ENCODE measurements around the gene ZNRF2.

DNA sequence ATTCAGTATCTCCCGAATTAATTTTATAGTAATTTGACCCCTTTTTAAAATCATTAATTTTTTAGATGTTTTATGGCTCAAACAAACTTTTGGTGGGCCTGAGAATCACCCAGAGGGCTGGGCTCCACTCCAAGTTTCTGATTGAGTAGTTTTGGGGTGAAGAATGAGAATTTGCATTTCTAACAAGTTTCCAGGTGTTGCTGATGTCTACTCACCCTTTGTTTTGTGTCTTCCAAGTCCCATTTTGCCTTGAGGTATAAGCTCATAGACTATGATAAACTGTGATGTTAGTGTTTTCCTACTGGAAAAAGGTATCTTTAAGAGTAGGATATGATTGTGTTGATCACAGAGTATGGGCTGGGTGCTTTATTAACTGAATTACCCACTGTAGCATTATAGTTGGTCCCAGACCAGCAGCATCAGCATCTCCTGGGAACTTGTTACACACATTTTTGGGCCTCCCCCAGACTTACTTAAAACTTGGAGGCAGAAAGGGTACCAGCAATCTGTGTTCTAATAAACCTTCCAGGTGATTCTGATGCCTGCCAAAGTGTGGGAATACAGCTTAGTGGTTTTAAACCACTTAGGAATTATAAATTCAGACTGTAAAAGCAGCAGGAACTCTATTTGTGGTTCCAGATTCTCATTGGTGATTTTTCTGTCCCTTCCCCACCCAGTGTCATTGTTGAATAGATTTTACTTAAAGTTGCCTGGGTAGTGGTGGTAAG lies 19.1 kb downstream of the ZNRF2 start:
- TF ChIP-seq POLR2A (IDR thresholded peaks at IDR 0.05): no peak
- TF ChIP-seq, protein P1, sequence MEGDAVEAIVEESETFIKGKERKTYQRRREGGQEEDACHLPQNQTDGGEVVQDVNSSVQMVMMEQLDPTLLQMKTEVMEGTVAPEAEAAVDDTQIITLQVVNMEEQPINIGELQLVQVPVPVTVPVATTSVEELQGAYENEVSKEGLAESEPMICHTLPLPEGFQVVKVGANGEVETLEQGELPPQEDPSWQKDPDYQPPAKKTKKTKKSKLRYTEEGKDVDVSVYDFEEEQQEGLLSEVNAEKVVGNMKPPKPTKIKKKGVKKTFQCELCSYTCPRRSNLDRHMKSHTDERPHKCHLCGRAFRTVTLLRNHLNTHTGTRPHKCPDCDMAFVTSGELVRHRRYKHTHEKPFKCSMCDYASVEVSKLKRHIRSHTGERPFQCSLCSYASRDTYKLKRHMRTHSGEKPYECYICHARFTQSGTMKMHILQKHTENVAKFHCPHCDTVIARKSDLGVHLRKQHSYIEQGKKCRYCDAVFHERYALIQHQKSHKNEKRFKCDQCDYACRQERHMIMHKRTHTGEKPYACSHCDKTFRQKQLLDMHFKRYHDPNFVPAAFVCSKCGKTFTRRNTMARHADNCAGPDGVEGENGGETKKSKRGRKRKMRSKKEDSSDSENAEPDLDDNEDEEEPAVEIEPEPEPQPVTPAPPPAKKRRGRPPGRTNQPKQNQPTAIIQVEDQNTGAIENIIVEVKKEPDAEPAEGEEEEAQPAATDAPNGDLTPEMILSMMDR (IDR thresholded peaks at IDR 0.05): no peak

Data from body of pancreas (tissue), 4 donors.